Activated naive CD8-positive, alpha-beta T cell treated with anti-CD3 and anti-CD28 coated beads, Interleukin-2, amount 10 ng/mL, durations not matched to agents 7 days and 5 days (primary cell): ENCODE measurements around the gene ARHGEF40. TPM values are rescaled to one million over a fixed set of nuclear protein-coding genes. Genes with fewer than 3 reads are reported as not detected.

Experiments
- ATAC-seq: fragments of 150-1000 bp; cut with Tn5 transposase; one replicate; pipeline ENCODE4 v1.10.0; 2021; ENCODE audit warnings: low read depth, moderate library complexity
- POLR2A ChIA-PET: fragments of 350-600 bp; sonication (Branson Sonifier 250); formaldehyde crosslinking; loops from one replicate; lab custom pipeline; 2021; ENCODE audit warnings: antibody characterized with exemption; lab: Charles Lee
- DNase-seq: peaks from one replicate; pipeline ENCODE4 v3.0.0; 2021
- H3K27ac Mint-ChIP-seq: one replicate; pipeline ENCODE4 v1.8.0; 2022; ENCODE audit warnings: mild to moderate bottlenecking, mixed read lengths
- H3K27me3 Mint-ChIP-seq: one replicate; pipeline ENCODE4 v1.8.0; 2022; ENCODE audit warnings: mild to moderate bottlenecking, moderate library complexity, mixed read lengths
- H3K36me3 Mint-ChIP-seq: one replicate; pipeline ENCODE4 v1.8.0; 2021; ENCODE audit warnings: mild to moderate bottlenecking, mixed read lengths
- H3K4me1 Mint-ChIP-seq: one replicate; pipeline ENCODE4 v1.8.0; 2021; ENCODE audit warnings: mixed read lengths
- H3K4me3 Mint-ChIP-seq: one replicate; pipeline ENCODE4 v1.8.0; 2022; ENCODE audit warnings: mild to moderate bottlenecking, moderate library complexity, mixed read lengths
- H3K9me3 Mint-ChIP-seq: one replicate; pipeline ENCODE4 v1.8.0; 2021; ENCODE audit warnings: mixed read lengths
- total RNA-seq, 2 experiments: library from RNA; stranded (reverse); gene quantifications; one replicate each; pipeline ENCODE4 v1.2.3, GENCODE V29; 2021

The ARHGEF40 gene
- total RNA-seq, 2 experiments from 2014 or later = 0.20 to 0.28 TPM

DNA sequence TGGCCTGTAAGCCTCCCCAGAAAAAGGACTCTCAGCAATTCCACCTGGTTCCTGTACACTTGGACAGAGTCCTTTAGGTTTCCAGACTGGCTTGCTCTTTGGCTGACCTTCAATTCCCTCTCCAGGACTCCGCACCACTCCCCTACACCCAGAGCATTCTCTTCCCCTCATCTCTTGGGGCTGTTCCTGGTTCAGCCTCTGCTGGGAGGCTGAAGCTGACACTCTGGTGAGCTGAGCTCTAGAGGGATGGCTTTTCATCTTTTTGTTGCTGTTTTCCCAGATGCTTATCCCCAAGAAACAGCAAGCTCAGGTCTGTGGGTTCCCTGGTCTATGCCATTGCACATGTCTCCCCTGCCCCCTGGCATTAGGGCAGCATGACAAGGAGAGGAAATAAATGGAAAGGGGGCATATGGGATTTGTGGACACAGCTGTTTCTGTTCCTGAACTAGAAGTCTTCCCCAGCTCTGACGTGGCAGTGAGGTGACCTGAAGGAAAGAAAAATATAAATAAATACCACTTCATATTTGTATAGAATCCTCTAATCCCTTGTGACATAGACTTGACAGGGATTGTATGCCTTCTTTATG, 26.6 kb upstream of the ARHGEF40 start:
- H3K4me3 Mint-ChIP-seq = no peak overlapping the region

GRCh38 chr14:21043974-21044618, 26.0 kb upstream of the ARHGEF40 start:
- Mint-ChIP-seq H3K4me3 (no peak overlapping the region), H3K27ac (no peak overlapping the region), H3K9me3 (no peaks in the 10 kb centered on the region), H3K36me3 (no peaks in the 10 kb centered on the region), H3K27me3 (peaks cover 37% of the 10 kb centered on the region), H3K4me1 (peaks cover 4% of the 10 kb centered on the region)
- POLR2A ChIA-PET = no interaction called here
- no peak for ATAC-seq
- no peak for DNase-seq

More for the DNA sequence above, 26.6 kb upstream of the ARHGEF40 start:
- POLR2A ChIA-PET = interaction anchor here (0.5 kb wide), 1 partner anchor 38 kb away, joined by 6 read pairs; no protein-coding TSS in a partner anchor
- Mint-ChIP-seq H3K36me3 (no peaks in the 10 kb centered on the region), H3K9me3 (no peaks in the 10 kb centered on the region), H3K4me1 (peaks cover 4% of the 10 kb centered on the region), H3K27me3 (peaks cover 37% of the 10 kb centered on the region), H3K27ac (no peak overlapping the region)
- no peak for ATAC-seq
- DNase-seq = no peak

- no peak for DNase-seq
- no peaks in the 10 kb centered on the region for H3K36me3 Mint-ChIP-seq
Measured at GRCh38 chr14:21047378-21047781, 22.7 kb upstream of the ARHGEF40 start.

GRCh38 chr14:21048638-21049037, 21.5 kb upstream of the ARHGEF40 start:
- Mint-ChIP-seq H3K27me3 (peaks cover 27% of the 10 kb centered on the region), H3K27ac (no peak overlapping the region), H3K36me3 (no peaks in the 10 kb centered on the region), H3K4me3 (no peak overlapping the region), H3K9me3 (no peaks in the 10 kb centered on the region), H3K4me1 (peaks cover 4% of the 10 kb centered on the region)
- no peak for ATAC-seq
- no peak for DNase-seq
- POLR2A ChIA-PET = no interaction called here

More at GRCh38 chr14:21047378-21047781, 22.7 kb upstream of the ARHGEF40 start:
- ATAC-seq = no peak
- H3K27me3 Mint-ChIP-seq = peaks cover 34% of the 10 kb centered on the region
- H3K9me3 Mint-ChIP-seq = no peaks in the 10 kb centered on the region
- no peak overlapping the region for H3K27ac Mint-ChIP-seq
- peaks cover 4% of the 10 kb centered on the region for H3K4me1 Mint-ChIP-seq
- no peak overlapping the region for H3K4me3 Mint-ChIP-seq
- POLR2A ChIA-PET = no interaction called here

- peaks cover 26% of the 10 kb centered on the region for H3K27me3 Mint-ChIP-seq
- POLR2A ChIA-PET = no interaction called here
- no peak for ATAC-seq
Measured at GRCh38 chr14:21049271-21049673, 20.8 kb upstream of the ARHGEF40 start.

GRCh38 chr14:21050597-21050996, 19.5 kb upstream of the ARHGEF40 start:
- H3K9me3 Mint-ChIP-seq = no peaks in the 10 kb centered on the region
- no peak overlapping the region for H3K27ac Mint-ChIP-seq
- ATAC-seq (no peak), DNase-seq (no peak)
- H3K4me1 Mint-ChIP-seq = peaks cover 2% of the 10 kb centered on the region
- H3K36me3 Mint-ChIP-seq = no peaks in the 10 kb centered on the region
- H3K4me3 Mint-ChIP-seq = no peak overlapping the region
- POLR2A ChIA-PET = interaction anchor here (0.5 kb wide), 1 partner anchor 38 kb away, joined by 3 read pairs; no protein-coding TSS in a partner anchor
- H3K27me3 Mint-ChIP-seq = peaks cover 14% of the 10 kb centered on the region

More at GRCh38 chr14:21049271-21049673, 20.8 kb upstream of the ARHGEF40 start:
- no peak for DNase-seq
- Mint-ChIP-seq H3K4me3 (no peak overlapping the region), H3K27ac (no peak overlapping the region), H3K4me1 (peaks cover 4% of the 10 kb centered on the region), H3K36me3 (no peaks in the 10 kb centered on the region), H3K9me3 (no peaks in the 10 kb centered on the region)

- ATAC-seq (no peak), DNase-seq (no peak)
- POLR2A ChIA-PET = no interaction called here
- Mint-ChIP-seq H3K36me3 (no peaks in the 10 kb centered on the region), H3K27ac (no peak overlapping the region), H3K9me3 (no peaks in the 10 kb centered on the region), H3K27me3 (peaks cover 8% of the 10 kb centered on the region), H3K4me3 (no peak overlapping the region), H3K4me1 (peaks cover 5% of the 10 kb centered on the region)
Measured at GRCh38 chr14:21053184-21054122, 16.7 kb upstream of the ARHGEF40 start.

DNA sequence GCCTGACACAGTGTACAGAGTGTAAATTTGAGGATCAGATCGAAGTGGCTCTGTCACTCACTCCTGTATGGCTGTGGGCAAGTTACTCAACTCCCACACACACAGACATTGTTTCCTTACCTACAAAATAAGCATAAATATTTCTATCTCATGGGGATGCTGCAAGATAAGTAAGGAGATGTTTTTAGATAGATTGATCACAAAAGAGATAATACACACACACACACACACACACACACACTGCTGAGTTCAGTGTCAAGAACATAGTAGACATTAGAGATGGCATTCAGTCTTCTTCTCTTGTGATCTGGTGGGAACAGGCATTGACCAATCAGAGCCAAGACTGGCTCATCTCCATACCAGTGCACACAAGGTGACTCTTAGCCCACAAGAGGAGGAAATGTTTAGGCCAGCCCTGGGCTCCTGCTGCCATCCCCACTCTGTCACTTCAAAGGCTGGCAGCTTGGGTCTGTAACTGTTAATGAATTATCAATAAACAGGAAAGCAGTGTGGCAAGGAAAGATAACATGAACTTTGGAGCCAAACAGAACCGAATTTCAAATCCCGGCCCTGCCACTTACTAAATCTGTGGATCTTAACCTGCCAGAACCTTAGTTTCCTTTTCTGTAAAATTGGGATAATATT, 15.9 kb upstream of the ARHGEF40 start:
- peaks cover 5% of the 10 kb centered on the region for H3K4me1 Mint-ChIP-seq
- DNase-seq (no peak), ATAC-seq (no peak)
- no peak overlapping the region for H3K4me3 Mint-ChIP-seq
- H3K36me3 Mint-ChIP-seq = no peaks in the 10 kb centered on the region
- H3K27ac Mint-ChIP-seq = no peak overlapping the region
- H3K27me3 Mint-ChIP-seq = peaks cover 11% of the 10 kb centered on the region
- no peaks in the 10 kb centered on the region for H3K9me3 Mint-ChIP-seq
- POLR2A ChIA-PET = no interaction called here

- Mint-ChIP-seq H3K4me3 (no peak overlapping the region), H3K36me3 (no peaks in the 10 kb centered on the region), H3K9me3 (no peaks in the 10 kb centered on the region), H3K4me1 (peaks cover 5% of the 10 kb centered on the region), H3K27me3 (peaks cover 8% of the 10 kb centered on the region), H3K27ac (no peak overlapping the region)
- no peak for DNase-seq
- POLR2A ChIA-PET = no interaction called here
- ATAC-seq = no peak
Measured at GRCh38 chr14:21054768-21055145, 15.3 kb upstream of the ARHGEF40 start.

DNA sequence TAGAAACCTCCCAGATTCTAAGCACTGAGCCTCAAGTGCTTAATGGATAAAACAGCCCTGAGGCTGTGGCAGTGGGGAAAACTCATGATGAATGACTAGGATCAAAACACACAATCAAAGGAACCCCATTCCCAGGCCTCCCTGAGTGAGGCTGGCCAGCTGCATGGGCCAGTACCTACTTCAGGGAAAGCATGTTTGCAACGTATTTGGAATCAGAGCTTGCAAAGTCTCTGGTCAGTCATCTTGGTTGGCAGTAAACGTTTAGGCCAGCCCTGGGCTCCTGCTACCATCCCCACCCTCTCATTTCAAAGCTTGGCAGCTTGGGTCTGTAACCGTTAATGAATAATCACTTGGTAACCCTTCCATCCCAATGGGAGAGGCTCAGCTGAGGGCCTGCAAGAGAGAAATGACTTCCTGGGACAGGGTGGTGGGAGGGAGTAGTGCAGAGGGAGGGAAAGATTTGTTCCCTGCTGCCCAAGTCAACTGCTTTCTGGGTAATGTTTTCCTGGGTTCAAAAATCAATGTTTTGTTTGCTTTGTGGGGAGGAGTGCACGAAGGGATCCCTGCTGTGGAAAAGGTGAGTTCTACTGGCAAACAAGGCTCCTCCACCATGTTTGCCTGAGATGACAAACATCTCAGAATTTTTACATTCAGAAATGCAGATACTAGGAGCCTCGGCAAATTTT, 14.5 kb upstream of the ARHGEF40 start:
- DNase-seq (no peak), ATAC-seq (no peak)
- Mint-ChIP-seq H3K27me3 (peaks cover 11% of the 10 kb centered on the region), H3K27ac (no peak overlapping the region), H3K36me3 (no peaks in the 10 kb centered on the region), H3K4me3 (no peak overlapping the region), H3K4me1 (peaks cover 5% of the 10 kb centered on the region), H3K9me3 (no peaks in the 10 kb centered on the region)
- POLR2A ChIA-PET = no interaction called here

GRCh38 chr14:21056520-21057163, 13.5 kb upstream of the ARHGEF40 start:
- peaks cover 16% of the 10 kb centered on the region for H3K27me3 Mint-ChIP-seq
- H3K36me3 Mint-ChIP-seq = no peaks in the 10 kb centered on the region
- H3K9me3 Mint-ChIP-seq = no peaks in the 10 kb centered on the region
- no peak overlapping the region for H3K27ac Mint-ChIP-seq
- H3K4me3 Mint-ChIP-seq = no peak overlapping the region
- H3K4me1 Mint-ChIP-seq = peaks cover 5% of the 10 kb centered on the region
- ATAC-seq = no peak
- POLR2A ChIA-PET = no interaction called here
- DNase-seq = no peak
